ENCODE results near the gene ZNF630. TPM values are rescaled to one million over a fixed set of nuclear protein-coding genes. Genes with fewer than 3 reads are reported as not detected.
"Not testable (repeated sequence)": the region's sequence is repeated elsewhere in the genome, so short reads cannot be mapped to it uniquely, and the experiment has no call there.

ZNF630 gene
- polyA plus RNA-seq, 1 of the 3 experiments (the other 2 are of a cell fraction): 0.61 TPM

DNA sequence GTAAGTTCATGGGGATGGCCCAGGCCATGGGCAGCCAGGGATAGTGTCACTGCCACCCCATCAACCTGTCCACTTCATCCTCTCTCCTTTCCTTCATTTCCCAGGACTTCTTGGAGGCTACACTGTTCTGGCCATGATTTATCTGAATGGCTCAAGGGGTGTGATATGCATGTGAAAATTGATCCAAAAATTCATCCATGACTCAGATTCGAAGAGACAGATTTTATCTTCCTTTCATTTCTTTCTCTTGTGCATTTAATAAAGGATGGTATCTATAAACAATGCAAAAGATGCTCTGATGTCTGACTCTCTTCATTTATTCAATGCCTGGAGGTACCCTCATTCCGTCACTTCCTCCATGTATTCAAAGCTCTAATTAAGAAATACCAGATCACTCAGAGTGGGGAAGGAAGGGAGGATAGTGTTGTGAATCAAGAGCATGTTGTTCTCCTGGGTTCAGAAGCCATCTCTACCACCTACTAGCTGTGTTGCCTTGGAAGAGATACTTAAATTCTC, 61.9 kb downstream of the ZNF630 start:
- CTCF ChIA-PET; H3K4me1 ChIP-seq (ENCODE audit: control insufficient read depth in 1 of 2, insufficient read depth in 2 of 2, low read depth in 1 of 2, low read length in 1 of 2); H3K4me2 ChIP-seq; H3F3A ChIP-seq (replicated peaks; ENCODE audit: insufficient read depth); H4K20me1 ChIP-seq (ENCODE audit: insufficient read depth); H3K9ac ChIP-seq; DNase-seq; H3K79me2 ChIP-seq (ENCODE audit: insufficient read depth); H3K36me3 ChIP-seq (replicated peaks in 1 of 2; ENCODE audit: control insufficient read depth in 1 of 2, insufficient read depth in 2 of 2, low read length in 1 of 2); H3K9me2 ChIP-seq; H3K27ac ChIP-seq (ENCODE audit: low read depth in 2 of 2, low read length in 1 of 2); H3K4me3 ChIP-seq (ENCODE audit: low read depth in 2 of 2, low read length in 1 of 2); H3K27me3 ChIP-seq (ENCODE audit: insufficient read depth); POLR2A ChIA-PET; H3K9me3 ChIP-seq; H2AFZ ChIP-seq (ENCODE audit: low read depth): not testable (repeated sequence)
- no CpG with 5 or more reads among the region's 2 CpGs for WGBS (ENCODE audit: low lambda C conversion rate)

Other genes with a start within 250 kb of the ZNF630 start
- 3.5 and 6.0 TPM in 2 replicates for gene ZNF81, start 234.7 kb downstream of the ZNF630 start, polyA plus RNA-seq (2012; rRNA removed)
- gene ZNF182, start 67.7 kb downstream of the ZNF630 start, polyA plus RNA-seq (2012; rRNA removed): 2.1 and 2.6 TPM in 2 replicates
- not detected in 2 replicates for gene SPACA5, start 64.7 kb downstream of the ZNF630 start, polyA plus RNA-seq (2012; rRNA removed)
- not detected in 2 replicates for gene SPACA5B, start 59.0 kb upstream of the ZNF630 start, polyA plus RNA-seq (2012; rRNA removed)
- gene SSX5, start 125.2 kb upstream of the ZNF630 start, polyA plus RNA-seq (2012; rRNA removed): 0.36 and 0.49 TPM in 2 replicates
- 0.05 TPM in 1 of 2 replicates, not detected in the other for gene SSX1, start 183.8 kb upstream of the ZNF630 start, polyA plus RNA-seq (2012; rRNA removed)